Measurements from ENCODE around the gene LRRC28.

The LRRC28 gene

GRCh38 chr15:99431661-99432091 is 180.4 kb downstream of the LRRC28 start:
- no peak for DNase-seq (ENCODE audit: low read depth)
- no peak overlapping the region for H3K4me3 ChIP-seq (ENCODE audit: low read depth, low read length)
- TF ChIP-seq, protein P1, sequence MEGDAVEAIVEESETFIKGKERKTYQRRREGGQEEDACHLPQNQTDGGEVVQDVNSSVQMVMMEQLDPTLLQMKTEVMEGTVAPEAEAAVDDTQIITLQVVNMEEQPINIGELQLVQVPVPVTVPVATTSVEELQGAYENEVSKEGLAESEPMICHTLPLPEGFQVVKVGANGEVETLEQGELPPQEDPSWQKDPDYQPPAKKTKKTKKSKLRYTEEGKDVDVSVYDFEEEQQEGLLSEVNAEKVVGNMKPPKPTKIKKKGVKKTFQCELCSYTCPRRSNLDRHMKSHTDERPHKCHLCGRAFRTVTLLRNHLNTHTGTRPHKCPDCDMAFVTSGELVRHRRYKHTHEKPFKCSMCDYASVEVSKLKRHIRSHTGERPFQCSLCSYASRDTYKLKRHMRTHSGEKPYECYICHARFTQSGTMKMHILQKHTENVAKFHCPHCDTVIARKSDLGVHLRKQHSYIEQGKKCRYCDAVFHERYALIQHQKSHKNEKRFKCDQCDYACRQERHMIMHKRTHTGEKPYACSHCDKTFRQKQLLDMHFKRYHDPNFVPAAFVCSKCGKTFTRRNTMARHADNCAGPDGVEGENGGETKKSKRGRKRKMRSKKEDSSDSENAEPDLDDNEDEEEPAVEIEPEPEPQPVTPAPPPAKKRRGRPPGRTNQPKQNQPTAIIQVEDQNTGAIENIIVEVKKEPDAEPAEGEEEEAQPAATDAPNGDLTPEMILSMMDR (IDR thresholded peaks at IDR 0.05; ENCODE audit: low read depth, low read length, missing control alignments), result no peak

GRCh38 chr15:99432271-99433025 is 181.2 kb downstream of the LRRC28 start:
- TF ChIP-seq, protein P1 (IDR thresholded peaks at IDR 0.05; ENCODE audit: low read depth, low read length, missing control alignments), result no peak
- no peak overlapping the region for H3K4me3 ChIP-seq (ENCODE audit: low read depth, low read length)
- no peak for DNase-seq (ENCODE audit: low read depth)

DNA sequence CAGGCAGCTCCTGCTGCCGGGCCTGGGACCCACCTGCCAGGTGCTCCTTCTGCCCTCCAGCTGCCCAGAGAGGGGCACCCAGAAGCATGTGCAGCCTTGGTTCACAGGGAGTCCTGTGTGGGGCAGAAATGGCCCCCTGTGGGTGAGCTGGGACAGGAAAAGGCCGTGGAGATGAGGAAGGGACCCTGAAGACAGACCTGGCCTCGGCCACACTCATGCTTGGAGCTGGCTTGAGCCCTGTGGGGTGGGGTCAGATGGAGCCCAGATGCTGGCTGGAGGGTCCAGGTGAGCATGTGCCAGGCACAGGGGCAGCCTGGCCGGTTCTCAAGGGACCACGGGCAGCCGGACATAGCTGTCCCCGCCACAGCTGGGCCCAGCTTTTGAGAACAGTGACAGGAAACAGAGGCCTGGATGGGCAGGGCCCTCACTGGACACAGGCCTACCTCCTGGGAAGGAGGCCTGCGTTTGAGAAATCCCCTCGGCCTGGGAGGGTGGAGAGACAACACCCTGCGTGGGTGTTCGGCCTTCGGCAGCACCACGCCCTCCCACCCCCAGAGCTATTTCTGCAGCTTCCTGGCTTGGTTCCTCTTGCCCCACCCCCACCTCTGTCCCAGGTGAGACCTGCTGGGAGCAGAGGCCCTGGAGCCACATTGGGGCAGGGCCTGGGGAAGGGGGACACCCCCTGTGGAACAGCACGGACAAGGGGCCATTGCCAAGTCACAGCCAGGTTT is 181.9 kb downstream of the LRRC28 start:
- H3K4me3 ChIP-seq (ENCODE audit: low read depth, low read length), result no peak overlapping the region
- peak; percentile 33 for DNase-seq (ENCODE audit: low read depth)
- TF ChIP-seq, protein P1 (IDR thresholded peaks at IDR 0.05; ENCODE audit: low read depth, low read length, missing control alignments), result peak; percentile 5

GRCh38 chr15:99433757-99434450 is 182.6 kb downstream of the LRRC28 start:
- H3K4me3 ChIP-seq (ENCODE audit: low read depth, low read length), result no peak overlapping the region
- TF ChIP-seq, protein P1 (IDR thresholded peaks at IDR 0.05; ENCODE audit: low read depth, low read length, missing control alignments), result no peak

GRCh38 chr15:99434506-99435112 is 183.3 kb downstream of the LRRC28 start:
- DNase-seq (ENCODE audit: low read depth), result no peak
- no peak overlapping the region for H3K4me3 ChIP-seq (ENCODE audit: low read depth, low read length)
- TF ChIP-seq, protein P1 (IDR thresholded peaks at IDR 0.05; ENCODE audit: low read depth, low read length, missing control alignments), result no peak

More at GRCh38 chr15:99433757-99434450, 182.6 kb downstream of the LRRC28 start:
- DNase-seq (ENCODE audit: low read depth), result no peak

- DNase-seq (ENCODE audit: low read depth), result no peak
- no peak overlapping the region for H3K4me3 ChIP-seq (ENCODE audit: low read depth, low read length)
- TF ChIP-seq, protein P1 (IDR thresholded peaks at IDR 0.05; ENCODE audit: low read depth, low read length, missing control alignments), result no peak
These were observed 183.9 kb downstream of the LRRC28 start for GRCh38 chr15:99435113-99435695.
